HL-60 (cell line): Measurements from ENCODE around the gene TOGARAM2.

ENCODE experiments used
- DNase-seq, 2 experiments: peaks; one replicate each; pipeline ENCODE4 v3.0.0-alpha.2; 2010 to 2020; ENCODE audit warnings: low read depth in 1 of 2, low spot score in 1 of 2
- H3K27ac ChIP-seq: fragments of 250-450 bp; sonication (Bioruptor Pico); replicated peaks from 2 replicates; pipeline ENCODE4 v1.5.1; 2020; ENCODE audit warnings: mild to moderate bottlenecking, moderate library complexity
- H3K27me3 ChIP-seq: fragments of 250-450 bp; sonication (Bioruptor Pico); 2 replicates; pipeline ENCODE4 v1.5.1; 2021; ENCODE audit warnings: mild to moderate bottlenecking, moderate library complexity; ENCODE audit not compliant: insufficient read depth, poor library complexity, severe bottlenecking
- H3K4me3 ChIP-seq: replicated peaks from 2 replicates; pipeline ENCODE4 v1.5.1; 2011; ENCODE audit warnings: mild to moderate bottlenecking, control low read depth, low read length; ENCODE audit not compliant: insufficient read depth
- CTCF ChIP-seq: IDR thresholded peaks from one replicate; pipeline ENCODE4 v1.5.1; 2011; ENCODE audit warnings: low read length, control low read depth, inconsistent platforms; ENCODE audit not compliant: insufficient read depth
- GABPA ChIP-seq: IDR thresholded peaks from 2 replicates; pipeline ENCODE4 v1.6.1; 2012; ENCODE audit warnings: low read depth
- POLR2AphosphoS5 ChIP-seq: IDR thresholded peaks from 2 replicates; pipeline ENCODE4 v1.6.1; 2012; ENCODE audit warnings: low read depth
- REST ChIP-seq: IDR thresholded peaks from 2 replicates; pipeline ENCODE4 v1.6.1; 2012; ENCODE audit warnings: low read depth; ENCODE audit not compliant: insufficient replicate concordance
- SPI1 ChIP-seq: IDR thresholded peaks from 2 replicates; pipeline ENCODE4 v1.6.1; 2012; ENCODE audit warnings: low read depth, mild to moderate bottlenecking, borderline replicate concordance

Gene TOGARAM2

DNA sequence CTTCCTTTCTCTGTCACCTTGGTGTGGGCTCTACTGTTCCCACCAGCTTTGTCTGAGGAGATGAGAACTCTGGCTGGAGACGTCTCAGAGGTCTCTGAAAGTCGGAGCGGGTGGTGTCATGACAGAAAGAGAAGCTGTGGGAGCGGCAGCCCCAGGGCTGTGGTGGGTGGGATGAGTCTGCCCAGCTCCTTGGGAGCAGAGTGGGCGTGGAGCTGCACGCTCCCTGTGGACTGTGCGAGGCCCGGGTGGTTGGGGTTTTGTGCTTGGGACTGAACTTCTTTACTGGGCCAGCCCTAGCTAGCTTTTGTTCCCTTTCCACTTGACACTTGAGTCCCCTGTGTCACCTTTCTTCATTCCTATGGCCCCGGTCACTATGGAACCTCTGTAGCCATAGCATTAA lies 10.4 kb downstream of the TOGARAM2 start:
- Histone ChIP-seq H3K27ac (no peak overlapping the region), H3K27me3 (no peaks in the 10 kb centered on the region), H3K4me3 (no peak overlapping the region)
- TF ChIP-seq POLR2AphosphoS5 = no peak
- TF ChIP-seq CTCF = no peak
- no peak for TF ChIP-seq SPI1
- no peak for TF ChIP-seq REST
- no peak for TF ChIP-seq GABPA
- no peak for DNase-seq

- no peak overlapping the region for H3K4me3 ChIP-seq
Measured at GRCh38 chr2:28993206-28993960, 12.3 kb downstream of the TOGARAM2 start.

More at GRCh38 chr2:28993206-28993960, 12.3 kb downstream of the TOGARAM2 start:
- H3K27me3 ChIP-seq = no peaks in the 10 kb centered on the region
- H3K27ac ChIP-seq = no peak overlapping the region
- no peak for DNase-seq
- TF ChIP-seq SPI1 (no peak), POLR2AphosphoS5 (no peak), CTCF (no peak), GABPA (no peak), REST (no peak)
